ENCODE measurements around the gene OR1K1.

DNA sequence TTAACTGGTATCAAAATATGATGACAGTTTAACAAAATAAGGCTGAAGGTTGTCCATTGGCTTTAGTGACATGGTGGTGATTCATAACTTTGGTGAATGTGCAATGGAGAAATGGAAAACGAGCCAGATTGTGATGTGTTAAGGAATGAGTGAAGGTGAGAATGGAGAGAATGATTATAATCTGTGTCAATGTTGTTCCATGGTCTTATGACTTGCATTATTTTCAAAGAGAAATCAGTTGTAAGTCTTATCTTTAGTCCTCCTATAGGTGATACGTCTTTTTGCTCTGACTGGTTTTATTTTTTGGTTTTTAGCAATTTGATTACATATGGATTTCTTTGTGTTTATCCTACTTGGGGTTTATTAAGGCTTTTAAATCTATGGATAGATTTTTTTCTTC is 45.1 kb upstream of the OR1K1 start:
- TF ChIP-seq E2F4 (IDR thresholded peaks at IDR 0.05; ENCODE audit: low read depth, low read length) (no peak), EZH2 (IDR thresholded peaks at IDR 0.05; ENCODE audit: borderline replicate concordance, control insufficient read depth, low read depth, low read length) (no peak), RAD21 (IDR thresholded peaks at IDR 0.05; ENCODE audit: insufficient read depth, low read depth, low read length) (no peak), SP1 (IDR thresholded peaks at IDR 0.05; ENCODE audit: low read depth, low read length) (no peak), ZNF274 (IDR thresholded peaks at IDR 0.05; ENCODE audit: insufficient read depth, insufficient read length) (no peak)
- TF ChIP-seq, protein P1, sequence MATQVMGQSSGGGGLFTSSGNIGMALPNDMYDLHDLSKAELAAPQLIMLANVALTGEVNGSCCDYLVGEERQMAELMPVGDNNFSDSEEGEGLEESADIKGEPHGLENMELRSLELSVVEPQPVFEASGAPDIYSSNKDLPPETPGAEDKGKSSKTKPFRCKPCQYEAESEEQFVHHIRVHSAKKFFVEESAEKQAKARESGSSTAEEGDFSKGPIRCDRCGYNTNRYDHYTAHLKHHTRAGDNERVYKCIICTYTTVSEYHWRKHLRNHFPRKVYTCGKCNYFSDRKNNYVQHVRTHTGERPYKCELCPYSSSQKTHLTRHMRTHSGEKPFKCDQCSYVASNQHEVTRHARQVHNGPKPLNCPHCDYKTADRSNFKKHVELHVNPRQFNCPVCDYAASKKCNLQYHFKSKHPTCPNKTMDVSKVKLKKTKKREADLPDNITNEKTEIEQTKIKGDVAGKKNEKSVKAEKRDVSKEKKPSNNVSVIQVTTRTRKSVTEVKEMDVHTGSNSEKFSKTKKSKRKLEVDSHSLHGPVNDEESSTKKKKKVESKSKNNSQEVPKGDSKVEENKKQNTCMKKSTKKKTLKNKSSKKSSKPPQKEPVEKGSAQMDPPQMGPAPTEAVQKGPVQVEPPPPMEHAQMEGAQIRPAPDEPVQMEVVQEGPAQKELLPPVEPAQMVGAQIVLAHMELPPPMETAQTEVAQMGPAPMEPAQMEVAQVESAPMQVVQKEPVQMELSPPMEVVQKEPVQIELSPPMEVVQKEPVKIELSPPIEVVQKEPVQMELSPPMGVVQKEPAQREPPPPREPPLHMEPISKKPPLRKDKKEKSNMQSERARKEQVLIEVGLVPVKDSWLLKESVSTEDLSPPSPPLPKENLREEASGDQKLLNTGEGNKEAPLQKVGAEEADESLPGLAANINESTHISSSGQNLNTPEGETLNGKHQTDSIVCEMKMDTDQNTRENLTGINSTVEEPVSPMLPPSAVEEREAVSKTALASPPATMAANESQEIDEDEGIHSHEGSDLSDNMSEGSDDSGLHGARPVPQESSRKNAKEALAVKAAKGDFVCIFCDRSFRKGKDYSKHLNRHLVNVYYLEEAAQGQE (IDR thresholded peaks at IDR 0.05; ENCODE audit: low read depth, low read length), result no peak

Measured in GM12878 (cell line).